D721Med (cell line): Measurements from ENCODE around the gene KDM6A.
"Not testable (repeated sequence)": the region's sequence is repeated elsewhere in the genome, so short reads cannot be mapped to it uniquely, and the experiment has no call there.

ENCODE experiments used
- DNase-seq: peaks from one replicate; pipeline ENCODE4 v3.0.0; 2011; ENCODE audit warnings: low spot score; ENCODE audit not compliant: insufficient read length
- FAIRE-seq: peaks from 2 replicates; lab custom pipeline; 2011; peaks lifted over from hg19 to GRCh38; lab: Jason Lieb, UNC
- CTCF ChIP-seq: IDR thresholded peaks from 2 replicates; pipeline ENCODE4 v1.5.1; 2012; ENCODE audit warnings: mild to moderate bottlenecking, control low read depth; ENCODE audit not compliant: insufficient read depth; ENCODE audit errors: missing control alignments

The KDM6A gene

GRCh38 chrX:44938111-44938510 lies 65.1 kb downstream of the KDM6A start:
- DNase-seq (no peak), FAIRE-seq (no peak)
- TF ChIP-seq CTCF, result no peak

- not testable (repeated sequence) for FAIRE-seq, DNase-seq
These were observed 67.6 kb downstream of the KDM6A start for GRCh38 chrX:44940541-44940940.

- no peak for FAIRE-seq
- TF ChIP-seq CTCF, result no peak
- no peak for DNase-seq
These were observed 70.0 kb downstream of the KDM6A start for GRCh38 chrX:44943007-44943406.

GRCh38 chrX:44944894-44945293 lies 71.9 kb downstream of the KDM6A start:
- no peak for TF ChIP-seq CTCF
- FAIRE-seq, result no peak
- DNase-seq, result no peak

- no peak for TF ChIP-seq CTCF
- FAIRE-seq (no peak), DNase-seq (no peak)
These were observed 72.7 kb downstream of the KDM6A start for GRCh38 chrX:44945736-44946135.

- no peak for DNase-seq
- no peak for TF ChIP-seq CTCF
- no peak for FAIRE-seq
These were observed 73.8 kb downstream of the KDM6A start for GRCh38 chrX:44946771-44947170.

- no peak for TF ChIP-seq CTCF
- DNase-seq (no peak), FAIRE-seq (no peak)
These were observed 75.0 kb downstream of the KDM6A start for GRCh38 chrX:44947995-44948394.

GRCh38 chrX:44948406-44948805 lies 75.4 kb downstream of the KDM6A start:
- TF ChIP-seq CTCF, result no peak
- FAIRE-seq, result no peak
- no peak for DNase-seq
